ENCODE data around the gene EHD1. TPM values are rescaled to one million over a fixed set of nuclear protein-coding genes. Genes with fewer than 3 reads are reported as not detected.

The EHD1 gene
- total RNA-seq, 1 donor from 2014 or later: 19.8 TPM

DNA sequence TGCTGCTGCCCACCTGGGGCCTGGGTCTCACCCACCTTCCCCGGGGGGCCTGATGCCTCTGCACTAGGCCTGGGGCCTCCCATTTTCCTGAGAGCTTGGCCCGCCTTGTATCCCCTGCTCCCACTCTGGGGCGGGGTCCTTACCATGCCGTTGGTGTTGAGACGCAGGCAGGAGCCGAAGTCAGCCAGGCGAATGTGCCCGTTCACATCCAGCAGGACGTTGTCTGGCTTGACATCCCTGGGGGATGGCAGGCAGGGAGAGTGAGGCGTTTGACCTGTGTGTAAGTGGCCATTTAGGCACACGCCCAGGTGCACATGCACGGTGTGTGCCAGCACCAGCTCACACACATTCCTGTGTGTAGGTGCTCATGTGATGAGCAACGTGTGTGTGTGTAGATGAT, 39.1 kb downstream of the EHD1 start:
- peak overlapping the region; percentile 21 for H3K27ac Mint-ChIP-seq

DNA sequence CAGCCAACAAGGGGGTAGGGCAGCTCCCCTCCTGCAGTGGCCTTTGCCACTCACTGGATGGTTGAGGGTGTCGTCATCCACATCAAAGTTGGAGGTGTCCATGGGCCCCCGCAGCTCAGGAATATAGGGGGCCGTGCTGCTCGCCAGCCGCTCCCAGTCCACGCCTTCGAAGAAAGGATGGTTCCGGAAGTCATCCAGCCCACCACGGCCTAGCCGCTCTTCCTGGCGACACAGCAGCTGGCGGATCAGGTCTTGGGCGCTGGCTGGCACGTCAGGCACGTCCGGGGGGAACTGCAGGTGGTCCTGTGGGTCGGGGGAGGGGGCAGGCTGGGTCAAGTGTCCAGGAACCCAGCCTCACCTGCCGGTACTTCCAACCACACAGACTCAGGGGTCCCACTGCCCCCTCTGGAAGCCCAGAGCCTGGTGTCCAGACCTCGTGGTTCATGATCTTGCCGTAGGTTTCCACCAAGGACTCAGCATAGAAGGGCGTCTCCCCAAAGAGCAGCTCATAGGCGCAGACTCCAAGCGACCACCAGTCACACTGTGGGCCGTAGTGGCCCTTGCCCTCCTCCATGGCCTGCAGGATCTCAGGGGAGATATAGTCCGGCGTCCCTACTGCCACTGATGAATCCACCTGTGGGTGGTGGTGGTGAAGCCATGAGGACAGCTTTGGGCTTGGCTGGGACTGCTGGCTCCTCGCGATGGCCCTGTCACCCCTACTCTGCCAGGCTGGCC, 39.7 kb downstream of the EHD1 start:
- Histone ChIP-seq H3K4me3 (no peak overlapping the region), H3K27ac (no peak overlapping the region), H4K20me1 (ENCODE audit: low read depth) (no peaks in the 10 kb centered on the region), H3K4me2 (no peak overlapping the region), H2AFZ (replicated peaks) (no peak overlapping the region), H3K9ac (no peak overlapping the region), H3K79me2 (ENCODE audit: low read depth) (no peaks in the 10 kb centered on the region), H3K36me3 (no peaks in the 10 kb centered on the region), H3K4me1 (peaks cover 21% of the 10 kb centered on the region), H3K9me3 (ENCODE audit: low read depth) (no peaks in the 10 kb centered on the region), H3F3A (ENCODE audit: low read depth) (peaks cover 14% of the 10 kb centered on the region), H3K27me3 (peaks cover 3% of the 10 kb centered on the region)
- TF ChIP-seq EZH2phosphoT487 (IDR thresholded peaks at IDR 0.05) (no peak), EZH2 (IDR thresholded peaks at IDR 0.05) (no peak)
- TF ChIP-seq, protein P1, sequence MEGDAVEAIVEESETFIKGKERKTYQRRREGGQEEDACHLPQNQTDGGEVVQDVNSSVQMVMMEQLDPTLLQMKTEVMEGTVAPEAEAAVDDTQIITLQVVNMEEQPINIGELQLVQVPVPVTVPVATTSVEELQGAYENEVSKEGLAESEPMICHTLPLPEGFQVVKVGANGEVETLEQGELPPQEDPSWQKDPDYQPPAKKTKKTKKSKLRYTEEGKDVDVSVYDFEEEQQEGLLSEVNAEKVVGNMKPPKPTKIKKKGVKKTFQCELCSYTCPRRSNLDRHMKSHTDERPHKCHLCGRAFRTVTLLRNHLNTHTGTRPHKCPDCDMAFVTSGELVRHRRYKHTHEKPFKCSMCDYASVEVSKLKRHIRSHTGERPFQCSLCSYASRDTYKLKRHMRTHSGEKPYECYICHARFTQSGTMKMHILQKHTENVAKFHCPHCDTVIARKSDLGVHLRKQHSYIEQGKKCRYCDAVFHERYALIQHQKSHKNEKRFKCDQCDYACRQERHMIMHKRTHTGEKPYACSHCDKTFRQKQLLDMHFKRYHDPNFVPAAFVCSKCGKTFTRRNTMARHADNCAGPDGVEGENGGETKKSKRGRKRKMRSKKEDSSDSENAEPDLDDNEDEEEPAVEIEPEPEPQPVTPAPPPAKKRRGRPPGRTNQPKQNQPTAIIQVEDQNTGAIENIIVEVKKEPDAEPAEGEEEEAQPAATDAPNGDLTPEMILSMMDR (IDR thresholded peaks at IDR 0.05): no peak
- Mint-ChIP-seq H3K4me1 (peaks cover 14% of the 10 kb centered on the region), H3K27ac (no peak overlapping the region), H3K4me3 (no peak overlapping the region), H3K36me3 (no peaks in the 10 kb centered on the region), H3K27me3 (ENCODE audit: insufficient read depth, low read depth) (peaks cover 5% of the 10 kb centered on the region), H3K9me3 (no peaks in the 10 kb centered on the region)
- no peak for DNase-seq (ENCODE audit: low spot score)

More for the DNA sequence above, 39.1 kb downstream of the EHD1 start:
- no peaks in the 10 kb centered on the region for H3K36me3 ChIP-seq
- H3K27me3 ChIP-seq: peaks cover 8% of the 10 kb centered on the region
- no peak overlapping the region for H3K4me3 ChIP-seq
- Mint-ChIP-seq H3K9me3 (no peaks in the 10 kb centered on the region), H3K4me1 (peaks cover 18% of the 10 kb centered on the region), H3K36me3 (no peaks in the 10 kb centered on the region), H3K27me3 (ENCODE audit: insufficient read depth, low read depth) (peaks cover 8% of the 10 kb centered on the region), H3K4me3 (no peak overlapping the region)
- no peaks in the 10 kb centered on the region for H3K79me2 ChIP-seq (ENCODE audit: low read depth)
- peaks cover 17% of the 10 kb centered on the region for H3F3A ChIP-seq (ENCODE audit: low read depth)
- no peaks in the 10 kb centered on the region for H3K9me3 ChIP-seq (ENCODE audit: low read depth)
- no peak overlapping the region for H3K9ac ChIP-seq
- no peak overlapping the region for H2AFZ ChIP-seq (replicated peaks)
- TF ChIP-seq, protein P1 (IDR thresholded peaks at IDR 0.05): no peak
- TF ChIP-seq EZH2phosphoT487 (IDR thresholded peaks at IDR 0.05): no peak
- no peak for TF ChIP-seq EZH2 (IDR thresholded peaks at IDR 0.05)
- H4K20me1 ChIP-seq (ENCODE audit: low read depth): no peaks in the 10 kb centered on the region
- H3K4me1 ChIP-seq: peaks cover 24% of the 10 kb centered on the region
- no peak overlapping the region for H3K4me2 ChIP-seq
- H3K27ac ChIP-seq: no peak overlapping the region
- no peak for DNase-seq (ENCODE audit: low spot score)

DNA sequence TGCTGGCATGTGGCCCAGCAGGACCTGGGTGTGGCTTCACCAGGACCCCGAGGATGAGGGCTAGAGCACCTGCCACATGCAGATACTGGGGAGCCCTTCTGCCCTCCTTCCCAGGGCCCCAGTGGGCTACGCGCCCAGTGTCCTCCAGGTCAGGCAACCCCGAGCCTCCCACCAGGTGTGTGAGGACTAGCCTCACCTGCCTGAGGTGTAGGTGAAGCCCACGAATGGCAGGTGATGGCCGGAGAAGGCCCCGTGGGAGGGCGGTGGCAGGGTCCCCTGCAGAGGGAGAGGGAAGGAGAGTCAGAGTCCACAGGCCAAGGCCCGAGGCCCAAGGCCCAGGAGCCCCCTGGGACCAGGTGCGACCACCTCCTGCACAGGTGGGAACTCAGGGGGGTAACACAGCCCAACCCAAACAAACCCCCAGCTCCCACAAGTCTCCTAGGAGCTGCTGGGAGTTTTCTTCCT, 40.5 kb downstream of the EHD1 start:
- TF ChIP-seq EZH2 (IDR thresholded peaks at IDR 0.05): no peak
- TF ChIP-seq, protein P1 (IDR thresholded peaks at IDR 0.05): no peak
- no peak for TF ChIP-seq EZH2phosphoT487 (IDR thresholded peaks at IDR 0.05)
- no peak overlapping the region for H3K4me3 Mint-ChIP-seq
- H3K4me1 ChIP-seq: peaks cover 12% of the 10 kb centered on the region
- no peaks in the 10 kb centered on the region for H3K36me3 ChIP-seq
- H2AFZ ChIP-seq (replicated peaks): no peak overlapping the region
- H3K79me2 ChIP-seq (ENCODE audit: low read depth): no peaks in the 10 kb centered on the region
- H3K27me3 Mint-ChIP-seq (ENCODE audit: insufficient read depth, low read depth): peaks cover 2% of the 10 kb centered on the region
- no peak for DNase-seq (ENCODE audit: low spot score)
- no peaks in the 10 kb centered on the region for H3K9me3 Mint-ChIP-seq
- no peak overlapping the region for H3K4me2 ChIP-seq
- no peak overlapping the region for H3K27ac ChIP-seq
- H3K4me3 ChIP-seq: no peak overlapping the region
- H3K27ac Mint-ChIP-seq: no peak overlapping the region
- no peak overlapping the region for H3K9ac ChIP-seq
- no peaks in the 10 kb centered on the region for H3K9me3 ChIP-seq (ENCODE audit: low read depth)
- H4K20me1 ChIP-seq (ENCODE audit: low read depth): no peaks in the 10 kb centered on the region
- no peaks in the 10 kb centered on the region for H3K27me3 ChIP-seq
- H3F3A ChIP-seq (ENCODE audit: low read depth): peaks cover 6% of the 10 kb centered on the region
- H3K36me3 Mint-ChIP-seq: no peaks in the 10 kb centered on the region
- peaks cover 8% of the 10 kb centered on the region for H3K4me1 Mint-ChIP-seq

Measured in neural progenitor cell (in vitro differentiated cells).